HG03521 (cell line): ENCODE results near the gene SCUBE1.

Source experiments
- ATAC-seq: cut with Tn5 transposase; IDR thresholded peaks from one replicate; pipeline ENCODE4 v1.9.1; 2021; ENCODE audit warnings: mild to moderate bottlenecking, moderate library complexity; ENCODE audit not compliant: unreplicated experiment

SCUBE1 gene

DNA sequence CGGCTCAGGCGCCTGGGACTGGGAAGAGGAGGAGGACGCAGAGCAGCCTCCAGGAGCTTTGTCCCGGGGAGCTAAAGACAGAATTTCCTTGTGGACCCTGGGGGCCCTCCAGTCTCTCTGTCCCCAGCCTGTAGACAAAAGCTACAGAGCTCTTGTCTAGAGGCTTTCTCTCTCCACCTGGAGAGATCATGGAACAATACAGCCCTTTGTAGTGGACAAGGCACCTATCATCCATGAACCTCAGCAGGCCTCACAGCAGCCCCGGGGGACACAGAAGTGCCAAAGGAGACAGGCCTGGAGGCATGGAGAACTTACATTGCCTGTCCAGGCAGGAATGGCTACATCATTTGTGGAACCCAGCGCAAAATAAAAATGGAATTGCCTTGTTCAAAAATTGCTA, 100.5 kb downstream of the SCUBE1 start:
- no peak for ATAC-seq

DNA sequence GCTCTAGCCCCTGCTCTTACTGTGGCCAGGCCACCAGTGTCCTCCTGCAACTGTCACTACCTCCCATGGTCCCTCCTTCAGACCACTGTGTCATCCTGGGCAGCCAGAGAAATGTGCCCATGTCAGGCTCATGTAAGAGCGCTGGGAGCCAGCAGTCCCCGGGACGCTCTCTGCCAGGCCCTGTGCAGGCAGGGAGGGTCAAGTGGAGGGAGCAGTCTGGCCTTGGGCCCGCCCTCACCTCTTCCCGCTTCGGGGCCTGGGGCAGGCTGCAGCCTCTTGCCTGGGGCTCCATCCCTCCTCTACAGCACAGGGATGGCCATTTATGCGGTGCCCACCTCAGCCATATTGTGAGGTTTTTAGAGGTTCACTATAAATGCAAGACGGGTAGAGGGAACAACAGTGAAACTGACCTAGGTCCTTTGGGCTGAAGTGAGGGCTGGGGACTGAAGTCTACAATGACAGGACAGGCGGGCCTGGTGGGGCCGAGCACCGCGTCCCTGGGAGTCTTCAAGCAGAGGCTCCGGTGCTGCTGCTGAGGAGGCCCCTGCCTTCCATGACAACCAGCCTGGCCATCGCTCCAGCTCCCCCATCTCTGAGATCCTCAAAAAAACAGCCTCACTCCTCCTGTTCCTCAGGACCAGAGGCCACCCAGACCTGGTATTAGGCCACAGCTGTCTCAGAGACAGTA, 101.3 kb downstream of the SCUBE1 start:
- ATAC-seq: no peak

DNA sequence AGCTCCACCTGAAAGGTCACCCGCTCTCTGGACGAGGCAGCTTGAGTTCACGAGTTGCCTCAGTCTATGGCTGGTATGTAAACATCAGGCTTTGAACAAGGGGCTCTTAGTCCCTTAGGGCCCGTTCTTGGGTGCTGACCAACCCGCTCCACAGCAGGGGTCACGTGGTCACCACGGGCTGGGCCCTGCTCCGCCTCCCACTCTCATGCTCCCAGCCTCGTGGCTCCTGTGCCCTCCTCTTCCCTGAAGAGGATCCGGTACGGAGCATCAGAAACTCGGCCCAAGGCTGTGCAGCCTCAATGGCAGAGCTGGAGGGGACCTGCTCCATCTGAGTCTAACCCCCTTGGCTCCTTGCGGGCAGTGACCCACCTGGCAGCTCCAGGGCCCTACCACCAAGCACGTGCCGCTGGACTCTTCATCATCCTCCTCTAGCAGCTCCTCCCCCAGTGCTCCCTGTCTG, 102.0 kb downstream of the SCUBE1 start:
- no peak for ATAC-seq

DNA sequence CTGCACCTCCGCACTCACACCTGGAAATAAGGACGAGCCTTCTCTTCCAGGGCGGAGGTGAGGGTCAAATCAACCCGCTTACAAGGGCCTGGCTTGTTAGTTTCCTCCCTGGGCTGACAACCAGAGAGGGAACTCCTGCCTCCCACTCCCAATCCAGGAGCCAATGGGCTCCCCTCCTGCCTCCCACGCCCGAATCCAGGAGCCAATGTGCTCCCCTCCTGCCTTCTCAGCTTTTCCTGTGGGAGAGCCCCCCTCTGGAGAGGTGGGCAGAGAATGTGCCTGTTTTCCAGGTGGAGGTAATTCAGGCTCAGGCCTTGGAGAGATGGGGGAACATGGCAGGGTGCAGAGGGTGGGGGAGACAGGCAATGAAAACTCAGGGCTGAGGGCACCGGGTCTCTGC, 102.6 kb downstream of the SCUBE1 start:
- ATAC-seq: no peak

DNA sequence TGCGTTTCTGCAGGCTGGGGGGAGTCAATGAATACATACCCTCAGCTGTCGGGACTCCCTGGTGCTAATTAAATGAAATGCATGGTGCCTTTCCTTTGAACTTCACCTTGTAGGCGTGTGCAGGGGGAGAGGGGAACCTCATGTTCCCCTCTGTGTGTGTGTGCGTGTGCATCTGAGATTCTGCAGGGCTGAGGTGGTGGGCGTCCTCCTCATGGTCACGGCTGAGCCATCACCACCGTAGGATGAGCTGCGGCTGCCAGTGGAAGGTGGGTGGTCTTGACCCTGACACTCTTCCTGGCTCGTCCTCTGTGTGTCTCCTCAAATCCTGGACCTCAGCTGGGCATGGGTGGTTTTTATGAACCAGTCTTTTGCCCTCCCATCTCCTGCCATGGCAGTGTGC, 103.2 kb downstream of the SCUBE1 start:
- no peak for ATAC-seq

DNA sequence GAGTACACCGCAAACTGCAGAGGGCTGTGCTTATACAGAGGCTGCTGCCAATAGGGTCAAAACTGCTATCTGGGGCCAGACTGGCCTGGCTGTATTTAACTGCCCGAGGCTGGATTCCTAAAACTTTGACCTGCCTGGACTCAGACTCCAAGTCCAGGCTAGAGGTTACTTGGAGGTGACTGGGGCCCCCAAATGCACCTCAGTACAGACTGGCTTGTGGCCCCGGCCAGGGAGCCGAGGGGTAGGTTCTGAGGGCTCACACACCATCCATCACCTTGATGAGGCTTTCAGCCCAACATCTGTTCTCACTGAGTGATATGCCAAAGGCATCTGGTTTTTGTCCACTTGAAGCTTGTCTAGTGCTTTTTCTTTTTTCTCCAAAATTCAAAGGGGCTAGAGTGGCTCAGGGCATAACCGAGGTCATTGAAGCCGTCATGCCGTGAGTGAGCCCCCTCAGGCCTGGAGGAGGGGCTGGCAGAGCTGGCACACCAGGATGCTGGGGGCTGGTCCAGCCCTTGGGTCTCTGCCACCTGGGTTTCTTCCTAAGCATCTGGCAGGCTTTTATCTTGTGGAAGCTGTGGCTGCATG, 103.9 kb downstream of the SCUBE1 start:
- no peak for ATAC-seq

DNA sequence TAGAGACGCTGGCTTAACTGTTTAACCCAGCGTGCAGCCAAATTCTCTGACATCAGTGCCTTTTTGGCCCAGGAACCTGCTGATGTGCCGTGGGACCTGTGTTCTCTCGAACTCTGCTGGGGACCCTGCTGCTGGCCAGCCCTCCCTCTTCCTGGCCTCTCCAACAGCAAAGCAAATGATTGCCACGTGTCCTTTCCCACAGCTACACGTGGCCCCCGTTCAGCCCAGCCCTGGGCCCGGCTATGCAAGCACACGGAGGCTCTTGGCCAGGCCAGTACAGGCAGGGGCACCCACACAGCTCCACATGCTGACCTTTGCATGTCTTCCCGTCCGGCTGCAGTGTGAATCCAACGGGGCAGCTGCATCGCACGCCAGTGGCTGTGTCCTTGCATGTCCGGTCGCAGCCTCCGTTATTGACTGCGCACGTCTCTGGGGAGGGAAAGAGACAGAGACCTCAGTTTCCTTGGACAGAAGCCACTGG, 104.6 kb downstream of the SCUBE1 start:
- ATAC-seq: no peak

DNA sequence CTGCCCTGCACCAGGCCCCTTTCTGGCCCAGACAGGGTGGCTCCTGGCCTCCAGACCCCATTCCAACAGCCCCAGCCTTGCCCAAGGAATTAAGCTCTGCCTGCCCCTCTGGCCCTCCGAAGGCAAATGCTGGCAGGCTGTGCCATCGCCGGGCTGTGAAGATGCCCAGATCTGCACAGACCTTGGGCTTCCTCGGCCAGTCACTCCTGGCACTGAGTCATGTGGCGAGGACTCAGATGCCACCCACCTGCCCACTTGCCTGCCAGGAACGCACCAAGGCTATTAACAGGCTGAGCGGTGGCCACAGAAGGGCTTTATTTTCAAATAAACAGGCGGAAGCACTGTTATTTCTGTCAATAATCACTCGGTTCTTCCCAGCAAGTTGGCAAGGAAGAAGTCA, 105.9 kb downstream of the SCUBE1 start:
- ATAC-seq: no peak

DNA sequence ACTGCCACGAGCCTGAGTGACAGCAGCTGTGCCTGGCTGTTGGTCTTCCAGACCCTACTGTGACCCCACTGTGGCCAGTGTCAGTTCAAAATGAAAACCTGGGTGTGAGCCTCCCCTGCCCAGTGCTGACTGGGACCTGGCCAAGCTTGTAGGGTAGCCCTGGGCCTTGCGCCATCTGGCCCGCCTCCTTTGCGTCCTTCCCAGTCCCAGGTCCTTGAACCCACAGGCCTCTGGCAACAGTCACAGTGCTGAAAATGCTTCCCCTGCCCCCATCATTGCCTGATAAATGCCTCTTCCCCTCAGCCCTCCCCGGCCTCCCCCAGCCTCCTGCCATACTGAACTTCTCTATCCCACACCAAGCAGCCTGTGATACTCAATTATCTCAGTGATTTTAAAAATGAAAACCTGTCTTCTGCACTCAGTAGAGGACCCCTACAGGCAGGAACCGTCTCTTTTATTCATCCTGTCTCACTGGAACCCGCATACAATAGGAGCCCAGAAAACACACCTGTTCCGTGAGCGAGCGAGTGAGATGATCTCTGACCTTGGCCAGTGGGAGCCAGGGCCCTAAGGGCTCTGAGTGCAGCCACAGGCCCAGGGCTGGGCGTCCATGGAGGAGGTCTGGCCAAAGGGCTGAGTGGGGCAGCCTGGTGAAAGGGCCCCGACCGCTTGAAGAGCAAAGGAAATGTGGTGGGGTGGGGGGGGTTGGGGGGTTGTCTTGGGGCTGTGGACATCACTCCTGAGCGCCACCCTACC, 106.6 kb downstream of the SCUBE1 start:
- ATAC-seq: no peak

DNA sequence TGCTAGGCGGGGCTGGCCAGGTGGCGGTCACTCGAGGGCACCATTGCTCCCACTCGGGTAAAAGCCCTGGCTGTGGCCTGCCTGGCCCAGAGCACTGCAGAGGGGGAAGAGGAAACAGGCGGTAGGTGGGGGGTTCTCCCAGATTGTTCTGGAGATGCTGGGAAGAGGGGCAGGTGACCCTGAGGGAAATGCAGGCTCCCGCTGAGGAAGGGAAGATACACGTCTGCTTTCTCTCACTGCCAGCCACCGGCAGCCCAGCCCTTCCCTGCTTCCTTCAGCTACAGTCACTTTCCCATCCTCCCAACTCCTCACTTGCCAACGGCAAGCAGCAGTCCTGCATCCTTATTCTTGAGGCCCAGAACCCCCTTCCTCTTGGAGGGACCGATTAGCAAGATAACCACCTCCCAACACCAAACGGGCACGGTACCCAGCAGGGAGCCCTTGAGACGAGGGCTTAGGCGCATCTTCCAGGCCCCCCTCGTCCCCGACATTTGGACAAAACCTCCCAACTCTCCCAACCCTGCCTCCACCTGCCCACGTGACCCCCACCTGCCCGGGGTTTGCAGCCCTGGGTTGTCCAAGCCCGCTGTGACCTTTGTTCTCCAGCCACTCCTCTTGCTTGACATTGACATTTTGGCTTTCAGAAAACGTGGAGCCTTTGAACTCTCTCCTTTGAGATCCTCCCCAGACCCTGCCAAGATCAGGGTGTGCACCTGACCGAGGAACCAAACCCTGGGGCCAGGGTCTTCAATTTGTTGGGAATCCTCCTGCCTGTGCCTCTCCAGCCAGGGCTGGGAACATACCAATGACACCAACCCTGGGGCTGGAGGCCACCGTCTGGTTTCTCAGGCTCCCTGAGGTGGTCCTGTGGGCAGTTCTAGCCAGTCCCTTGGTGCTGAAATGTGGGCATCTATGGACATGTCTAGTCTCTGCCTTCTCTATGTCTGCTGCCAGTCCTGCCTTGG, 107.4 kb downstream of the SCUBE1 start:
- no peak for ATAC-seq

DNA sequence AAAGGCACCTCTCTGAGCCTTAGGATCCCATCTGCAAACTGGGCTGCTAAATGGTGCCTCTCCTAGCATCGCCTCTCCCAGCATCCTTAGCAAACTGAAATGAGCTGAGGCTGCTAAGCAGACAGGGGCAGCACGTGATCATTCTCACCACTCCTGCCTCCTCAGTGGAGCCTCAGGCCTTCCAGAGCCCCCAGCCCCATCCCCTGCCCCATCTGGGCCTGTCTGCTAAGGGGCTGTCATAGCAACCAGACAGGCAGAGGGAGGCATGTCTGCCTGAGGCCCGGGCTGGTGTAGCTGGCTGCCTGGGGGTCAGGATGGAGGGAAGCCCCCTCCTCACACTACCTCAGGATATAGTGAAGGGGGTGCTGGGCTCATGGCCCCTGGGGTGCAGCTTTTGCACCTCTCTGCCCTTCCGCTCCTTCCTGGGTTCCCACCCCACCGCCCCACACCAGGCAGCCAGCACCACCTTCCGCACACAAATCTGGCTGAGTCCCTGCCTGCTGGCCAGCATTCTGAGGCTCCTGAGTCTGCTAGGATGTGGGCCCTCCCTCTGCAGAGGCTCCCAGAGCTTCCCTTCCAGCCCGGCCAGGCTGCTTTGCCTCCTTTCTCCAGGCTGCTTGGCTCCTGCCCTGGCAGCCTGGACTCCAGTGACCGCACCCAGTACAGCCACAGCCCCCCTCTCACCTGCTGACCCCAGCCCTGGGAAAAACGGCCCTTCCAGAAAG, 108.7 kb downstream of the SCUBE1 start:
- ATAC-seq: no peak

DNA sequence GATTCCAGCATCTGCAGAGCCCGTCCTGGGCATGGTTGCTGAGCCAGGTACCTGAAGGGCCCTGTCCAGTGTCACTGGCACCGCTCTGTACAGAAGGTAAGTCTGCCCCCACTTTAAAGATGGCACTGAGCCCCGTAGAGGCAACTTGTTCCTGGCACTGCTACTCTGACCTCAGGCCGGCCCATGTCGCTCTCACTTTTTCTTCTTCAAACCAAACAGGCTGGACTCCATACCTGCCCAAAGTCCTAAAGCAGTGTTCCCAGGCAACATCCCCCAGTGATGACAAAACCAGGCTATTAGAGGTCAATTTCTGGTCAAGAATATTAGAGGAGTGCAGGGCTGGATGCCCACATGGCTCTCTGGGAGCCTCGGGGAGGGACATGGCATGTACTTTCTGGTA, 109.6 kb downstream of the SCUBE1 start:
- no peak for ATAC-seq

DNA sequence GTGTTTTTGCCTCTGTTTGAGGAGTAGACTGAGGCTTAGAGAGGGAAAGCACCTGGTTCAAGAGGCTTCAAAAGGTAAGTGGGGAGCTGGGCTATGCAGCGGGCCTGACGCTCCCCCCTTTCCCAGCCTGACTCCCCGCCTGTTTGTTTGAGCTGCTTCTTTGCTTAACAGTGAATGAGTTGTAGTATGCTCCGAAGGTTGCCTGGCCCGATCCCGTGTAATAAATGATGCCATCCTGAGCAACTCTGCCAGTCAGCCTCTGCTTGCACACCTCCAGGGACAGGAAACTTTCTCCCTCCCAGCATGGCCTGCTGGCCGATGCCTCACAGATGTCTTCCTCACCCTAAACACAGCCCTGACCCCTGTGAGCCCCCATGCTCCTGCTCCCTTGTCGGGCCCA, 110.7 kb downstream of the SCUBE1 start:
- no peak for ATAC-seq

DNA sequence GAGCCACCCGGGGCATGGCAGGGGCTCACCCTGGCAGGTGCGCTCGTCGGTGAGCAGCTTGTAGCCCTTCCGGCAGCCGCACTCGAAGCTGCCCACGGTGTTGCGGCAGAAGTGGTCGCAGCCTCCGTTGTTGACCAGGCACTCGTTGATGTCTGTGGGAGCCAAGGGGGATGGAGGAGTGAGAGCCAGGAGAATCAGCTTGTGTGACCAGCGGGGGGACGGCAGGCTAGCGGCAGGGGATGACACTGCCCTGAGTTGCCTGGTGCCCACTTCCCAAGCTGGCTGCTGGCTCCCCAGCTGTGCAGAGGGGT, 111.5 kb downstream of the SCUBE1 start:
- ATAC-seq: no peak

DNA sequence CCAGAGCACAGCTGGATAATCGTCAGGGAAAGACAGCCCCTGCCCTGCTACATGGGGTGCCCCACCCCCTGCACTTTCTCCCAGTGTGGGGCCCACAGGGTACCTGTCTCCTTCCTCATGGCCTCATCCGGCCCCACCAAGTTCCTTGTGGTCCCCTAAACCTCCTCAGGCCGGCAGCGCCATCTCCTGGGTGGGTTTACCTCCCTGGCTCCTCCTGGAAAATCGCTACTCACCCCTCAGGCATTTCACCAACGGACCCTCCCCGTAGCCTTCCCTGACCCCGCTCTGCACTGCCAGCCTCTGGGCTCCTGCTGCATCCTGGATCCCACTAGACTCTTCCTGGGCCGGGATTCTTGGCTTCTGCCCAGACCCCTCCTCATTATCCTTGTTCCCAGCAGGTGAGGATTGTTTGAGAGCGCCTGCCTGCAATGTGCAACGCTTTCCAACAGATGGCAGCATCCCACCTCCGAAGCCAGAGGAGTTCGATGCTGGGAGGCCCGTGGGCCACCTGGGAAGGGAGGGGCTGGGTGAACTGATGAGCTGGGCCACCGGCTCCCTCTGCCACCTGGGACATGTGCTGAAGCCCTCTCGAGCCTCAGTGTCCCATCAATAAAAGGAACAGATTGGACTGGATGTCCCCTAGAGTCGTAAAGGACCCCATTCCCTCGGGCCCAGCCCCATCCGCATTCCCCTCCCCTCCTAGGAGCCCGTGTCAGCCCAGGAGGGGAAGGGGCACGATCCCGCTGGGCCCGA, 112.0 kb downstream of the SCUBE1 start:
- ATAC-seq: no peak

DNA sequence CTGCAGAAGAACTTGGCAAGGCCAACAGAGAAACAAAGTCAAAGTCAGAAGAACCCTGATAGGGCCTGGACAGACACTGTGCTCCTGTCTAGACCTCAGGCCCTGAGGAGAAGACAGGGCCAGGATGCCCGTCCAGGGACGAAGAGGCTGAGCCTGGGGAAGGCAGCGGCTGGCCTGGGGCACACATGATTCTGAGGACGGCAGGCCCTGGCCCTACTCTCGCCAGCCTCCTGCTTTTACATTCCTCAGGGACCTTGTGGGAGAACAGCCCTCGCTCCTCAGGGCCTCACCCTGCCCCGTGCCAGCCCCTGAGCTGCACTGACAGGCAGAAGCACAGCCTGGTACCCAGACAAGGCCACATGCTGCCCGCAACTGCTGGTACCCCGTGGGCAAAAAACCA, 112.6 kb downstream of the SCUBE1 start:
- no peak for ATAC-seq

DNA sequence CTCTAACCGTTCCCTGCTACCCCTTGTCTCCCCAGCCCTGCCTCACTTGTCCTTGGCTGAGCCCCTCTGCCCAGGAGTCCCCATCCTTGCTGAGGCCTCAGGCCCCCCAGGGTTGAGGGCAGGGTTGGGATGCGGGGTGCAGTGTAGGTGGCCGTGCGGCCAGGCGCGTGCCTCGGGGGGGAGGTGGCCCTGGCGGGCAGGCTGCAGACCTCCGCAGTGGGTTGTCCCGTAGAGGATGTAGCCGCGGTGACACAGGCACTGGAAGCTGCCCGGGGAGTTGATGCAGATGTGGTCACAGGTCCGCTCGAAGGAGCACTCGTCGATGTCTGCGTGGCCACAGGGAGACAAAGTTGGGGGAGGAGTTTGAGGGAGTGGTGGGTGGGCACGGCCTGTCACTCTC, 114.3 kb downstream of the SCUBE1 start:
- ATAC-seq: no peak

DNA sequence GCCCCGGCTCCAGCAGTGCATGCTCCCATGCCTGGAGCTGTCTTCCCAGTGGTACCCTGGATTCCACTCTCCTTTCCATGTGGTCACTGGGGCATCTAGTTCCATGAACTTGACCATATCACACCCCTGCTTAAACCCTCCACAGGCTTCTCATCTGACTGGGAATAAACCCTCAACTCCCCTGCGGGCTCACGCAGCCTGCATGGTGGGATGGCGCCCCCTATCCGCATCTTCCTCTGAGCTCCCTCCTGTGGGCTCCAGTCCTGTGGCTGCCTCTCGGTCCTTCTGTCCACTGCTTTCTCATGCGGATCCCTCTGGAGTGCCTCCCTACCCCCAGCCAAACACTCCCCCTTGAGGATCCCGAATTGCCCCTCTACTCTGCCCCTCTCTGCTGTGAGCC, 114.8 kb downstream of the SCUBE1 start:
- no peak for ATAC-seq

DNA sequence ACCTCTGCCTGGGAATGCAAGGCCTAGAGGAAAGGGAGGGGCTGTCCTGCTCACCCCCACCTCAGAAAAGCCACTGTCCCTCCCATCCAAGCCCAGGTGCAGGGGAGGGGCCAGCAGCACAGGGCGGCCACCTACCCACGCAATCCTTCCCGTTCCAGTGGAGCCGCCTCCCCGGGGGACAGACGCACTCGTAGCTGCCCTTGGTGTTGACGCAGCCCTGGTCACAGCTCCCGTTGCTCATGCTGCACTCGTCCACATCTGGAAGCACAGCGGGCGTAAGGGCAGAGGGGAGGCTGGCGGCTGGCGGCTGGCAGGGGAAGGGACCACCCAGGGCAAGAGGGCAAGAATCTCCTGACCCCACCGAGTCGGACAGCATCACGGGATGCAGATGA, 115.9 kb downstream of the SCUBE1 start:
- ATAC-seq: no peak
